GM10248 (cell line): ENCODE data around the gene RAB40B.

ENCODE experiments used
- CTCF ChIA-PET: fragments of 300-600 bp; sonication (Branson Sonifier 250); formaldehyde crosslinking; extraction: SDS; loops from one replicate; lab custom pipeline; 2021; ENCODE audit warnings: antibody characterized with exemption; lab: Yijun Ruan, JAX
- POLR2A ChIA-PET: fragments of 350-650 bp; sonication (Branson Sonifier 250); formaldehyde crosslinking; extraction: SDS; loops from one replicate; lab custom pipeline; 2020; ENCODE audit warnings: antibody characterized with exemption; lab: Yijun Ruan, JAX
- DNase-seq: peaks from one replicate; pipeline ENCODE4 v3.0.0; 2012; ENCODE audit errors: extremely low spot score
- TF ChIP-seq, protein P1 (sequence below): IDR thresholded peaks from 2 replicates; pipeline ENCODE4 v1.5.1; 2012; ENCODE audit warnings: mild to moderate bottlenecking, low read depth; ENCODE audit errors: extremely low read depth, missing control alignments, control extremely low read depth

The RAB40B gene

DNA sequence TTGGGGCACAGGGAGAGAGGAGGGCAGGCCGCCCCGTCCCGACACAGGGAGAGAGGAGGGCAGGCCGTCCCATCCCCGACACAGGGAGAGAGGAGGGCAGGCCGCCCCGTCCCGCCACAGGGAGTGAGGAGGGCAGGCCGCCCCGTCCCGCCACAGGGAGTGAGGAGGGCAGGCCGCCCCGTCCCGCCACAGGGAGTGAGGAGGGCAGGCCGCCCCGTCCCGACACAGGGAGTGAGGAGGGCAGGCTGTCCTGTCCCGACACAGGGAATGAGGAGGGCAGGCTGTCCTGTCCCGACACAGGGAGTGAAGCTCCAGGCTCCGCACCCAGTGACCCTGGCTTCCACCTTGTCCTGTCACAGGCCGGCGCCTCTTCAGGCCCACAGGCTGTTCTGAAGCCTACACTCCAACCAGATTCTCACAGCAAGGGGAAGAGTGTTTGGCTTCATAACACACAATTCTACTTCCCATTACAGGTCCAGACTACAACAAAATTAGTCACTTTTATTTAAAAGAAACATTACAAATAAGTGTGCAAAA, 84.3 kb downstream of the RAB40B start:
- POLR2A ChIA-PET = no interaction called here
- TF ChIP-seq, protein P1, sequence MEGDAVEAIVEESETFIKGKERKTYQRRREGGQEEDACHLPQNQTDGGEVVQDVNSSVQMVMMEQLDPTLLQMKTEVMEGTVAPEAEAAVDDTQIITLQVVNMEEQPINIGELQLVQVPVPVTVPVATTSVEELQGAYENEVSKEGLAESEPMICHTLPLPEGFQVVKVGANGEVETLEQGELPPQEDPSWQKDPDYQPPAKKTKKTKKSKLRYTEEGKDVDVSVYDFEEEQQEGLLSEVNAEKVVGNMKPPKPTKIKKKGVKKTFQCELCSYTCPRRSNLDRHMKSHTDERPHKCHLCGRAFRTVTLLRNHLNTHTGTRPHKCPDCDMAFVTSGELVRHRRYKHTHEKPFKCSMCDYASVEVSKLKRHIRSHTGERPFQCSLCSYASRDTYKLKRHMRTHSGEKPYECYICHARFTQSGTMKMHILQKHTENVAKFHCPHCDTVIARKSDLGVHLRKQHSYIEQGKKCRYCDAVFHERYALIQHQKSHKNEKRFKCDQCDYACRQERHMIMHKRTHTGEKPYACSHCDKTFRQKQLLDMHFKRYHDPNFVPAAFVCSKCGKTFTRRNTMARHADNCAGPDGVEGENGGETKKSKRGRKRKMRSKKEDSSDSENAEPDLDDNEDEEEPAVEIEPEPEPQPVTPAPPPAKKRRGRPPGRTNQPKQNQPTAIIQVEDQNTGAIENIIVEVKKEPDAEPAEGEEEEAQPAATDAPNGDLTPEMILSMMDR = no peak
- DNase-seq = no peak
- CTCF ChIA-PET = no interaction called here

DNA sequence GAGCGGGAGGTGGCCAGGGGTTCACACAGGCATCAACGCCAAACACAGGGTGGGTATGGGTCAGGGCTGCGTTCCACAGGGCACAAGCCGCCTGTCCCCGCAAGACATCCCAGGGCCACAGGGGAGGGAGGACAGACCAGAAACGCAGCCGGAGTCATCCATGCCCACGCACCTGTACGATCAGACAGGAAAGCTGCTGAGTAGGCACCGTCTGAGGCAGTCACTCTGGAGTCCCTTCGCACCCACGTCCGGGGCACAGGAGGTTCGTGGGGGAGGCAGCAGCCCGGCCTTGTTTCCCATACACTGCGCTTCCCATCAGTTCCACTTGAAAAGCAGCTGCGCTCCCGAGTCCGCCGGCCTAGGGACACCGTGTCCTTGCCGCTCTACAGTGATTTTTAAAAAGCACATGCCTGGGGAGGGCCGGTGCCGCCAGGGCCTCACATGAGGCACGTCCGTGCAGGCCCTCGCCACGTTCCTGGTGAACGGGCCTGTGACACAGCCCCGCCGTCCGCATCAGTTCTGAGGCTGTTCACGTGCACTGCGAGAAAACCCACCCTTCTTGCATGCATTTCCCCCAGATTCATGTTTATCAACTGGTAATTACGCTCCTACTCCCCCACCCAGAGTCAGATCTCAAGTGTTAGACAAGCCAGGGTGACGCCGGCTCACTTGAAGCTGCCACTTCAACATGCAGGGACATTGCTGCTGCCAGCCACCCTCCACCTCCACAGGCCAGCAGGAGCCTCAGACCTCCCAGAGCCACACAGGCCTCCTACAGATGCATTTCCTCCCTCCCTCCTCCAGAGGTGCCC, 85.0 kb downstream of the RAB40B start:
- ChIA-PET POLR2A (no interaction called here), CTCF (no interaction called here)
- DNase-seq = no peak
- TF ChIP-seq, protein P1 = no peak

DNA sequence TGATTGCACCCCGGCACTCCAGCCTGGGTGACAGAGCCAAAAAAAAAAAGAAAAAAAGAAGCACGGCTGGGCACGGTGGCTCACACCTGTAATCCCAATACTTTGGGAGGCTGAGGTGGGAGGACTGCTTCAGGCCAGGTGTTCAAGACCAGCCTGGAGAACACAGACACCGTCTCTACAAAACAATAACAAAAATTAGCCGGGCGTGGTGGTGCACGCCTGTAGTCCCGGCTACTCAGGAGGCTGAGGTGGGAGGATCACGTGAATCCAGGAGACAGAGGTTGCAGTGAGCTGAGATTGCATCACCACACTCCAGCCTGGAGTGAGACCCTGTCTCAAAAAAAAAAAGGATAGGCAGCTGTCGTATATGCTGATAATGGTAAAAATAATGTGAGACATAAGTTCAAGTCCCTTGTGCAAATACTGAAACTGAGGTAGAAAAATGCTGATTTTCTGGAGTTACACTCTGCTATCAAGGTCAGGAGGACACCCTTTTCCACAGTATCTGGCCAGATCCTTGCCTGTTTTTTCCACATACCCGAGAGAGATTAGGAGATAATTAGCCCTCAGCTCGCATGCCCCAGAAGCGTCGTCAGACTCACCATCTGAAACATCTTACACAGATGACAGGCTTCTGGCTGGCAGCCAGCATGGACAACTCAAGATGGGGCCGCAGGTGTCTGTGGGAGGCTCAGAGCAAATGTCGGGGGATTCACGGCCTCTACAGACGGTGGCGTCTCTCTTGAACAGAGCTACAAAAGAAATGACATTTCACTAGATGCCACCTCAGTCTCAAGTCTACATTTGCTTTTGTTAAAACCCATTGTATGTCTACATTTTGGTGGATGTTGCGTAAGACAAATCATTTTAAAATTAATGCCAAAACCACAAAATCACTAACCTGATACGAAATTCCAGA, 87.1 kb downstream of the RAB40B start:
- ChIA-PET CTCF (interaction anchor here (1.0 kb wide), 1 partner anchor 10 kb away, joined by 3 read pairs; no protein-coding TSS in a partner anchor), POLR2A (no interaction called here)
- no peak for DNase-seq
- TF ChIP-seq, protein P1 = no peak

DNA sequence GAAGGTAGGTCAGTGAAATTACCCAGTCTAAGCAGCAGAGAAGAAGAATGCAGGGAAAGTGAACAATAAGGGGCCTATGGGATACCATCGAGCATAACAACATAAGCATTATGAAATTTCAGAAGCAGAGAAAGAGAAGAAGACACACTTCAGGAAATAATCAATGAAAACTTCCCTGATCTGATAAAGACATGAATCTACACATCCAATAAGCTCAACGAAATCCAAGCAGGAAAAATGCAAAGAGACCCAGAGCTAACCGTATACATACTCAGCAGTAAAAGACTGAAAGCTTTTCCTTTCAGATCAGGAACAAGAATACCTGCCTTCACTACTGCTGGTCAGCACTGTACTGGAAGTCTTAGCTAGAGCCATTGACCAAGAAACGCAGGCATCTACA, 88.8 kb downstream of the RAB40B start:
- TF ChIP-seq, protein P1 = no peak
- CTCF ChIA-PET = no interaction called here
- POLR2A ChIA-PET = no interaction called here
- DNase-seq = no peak

DNA sequence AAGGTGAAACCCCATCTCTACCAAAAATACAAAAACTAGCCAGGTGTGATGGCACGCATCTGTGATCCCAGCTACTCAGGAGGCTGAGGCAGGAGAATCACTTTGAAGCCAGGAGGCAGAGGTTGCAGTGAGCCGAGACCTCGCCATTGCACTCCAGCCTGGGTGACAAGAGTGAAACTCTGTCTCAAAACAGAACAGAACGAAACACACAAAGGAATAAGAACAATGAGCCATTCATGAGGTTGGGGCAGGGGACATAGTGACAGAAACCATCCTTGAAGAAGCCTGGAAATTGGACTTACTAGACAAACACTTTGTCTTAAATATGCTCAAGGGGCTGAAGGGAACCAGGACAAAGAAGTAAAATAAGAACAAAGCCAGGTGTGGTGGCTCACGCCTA, 89.7 kb downstream of the RAB40B start:
- CTCF ChIA-PET = no interaction called here
- TF ChIP-seq, protein P1 = no peak
- POLR2A ChIA-PET = interaction anchor here (0.6 kb wide), 1 partner anchor 41 kb away, joined by 3 read pairs; no protein-coding TSS in a partner anchor
- no peak for DNase-seq
